Measurements from ENCODE around the gene IAPP. TPM values are rescaled to one million over a fixed set of nuclear protein-coding genes. Genes with fewer than 3 reads are reported as not detected.

IAPP gene
- total and polyA plus RNA-seq, 2 experiments from 2014 or later, result 0.32 TPM; not detected in 1

DNA sequence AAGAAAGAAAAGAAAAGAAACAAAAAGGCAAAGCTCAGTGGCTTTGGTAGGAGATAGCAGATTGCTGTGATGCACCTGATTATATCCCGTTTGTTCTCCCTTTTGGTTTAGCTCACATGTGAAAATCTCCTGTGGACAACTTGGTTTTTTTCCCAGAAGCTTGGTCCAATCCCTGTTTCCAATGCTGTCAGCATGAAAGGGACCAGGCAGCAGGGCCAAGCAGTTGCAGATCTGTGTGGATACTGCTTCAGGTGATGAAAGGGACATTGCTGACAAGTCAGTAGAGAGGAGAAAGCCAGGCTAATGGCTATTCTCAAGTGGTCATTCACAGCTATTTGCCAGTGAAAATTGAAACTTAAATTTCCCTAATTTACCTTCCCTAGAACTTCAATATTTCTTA is 19.2 kb upstream of the IAPP start:
- Mint-ChIP-seq H3K9me3 (no peaks in the 10 kb centered on the region), H3K36me3 (ENCODE audit: low read depth) (no peaks in the 10 kb centered on the region), H3K4me3 (no peak overlapping the region), H3K27me3 (ENCODE audit: insufficient read depth, low read depth, poor library complexity) (no peaks in the 10 kb centered on the region), H3K27ac (0 out of 2 replicates have a peak overlapping the region, but pooled peaks have one; percentile 61), H3K4me1 (peaks cover 16% of the 10 kb centered on the region)
- Histone ChIP-seq H3K27me3 (ENCODE audit: insufficient read depth) (no peaks in the 10 kb centered on the region), H3K4me3 (no peak overlapping the region), H3K4me2 (no peak overlapping the region), H3K9me2 (ENCODE audit: insufficient read depth) (no peaks in the 10 kb centered on the region), H3K27ac (ENCODE audit: low read depth) (no peak overlapping the region), H2AFZ (no peak overlapping the region), H3K4me1 (ENCODE audit: insufficient read depth) (peaks cover 5% of the 10 kb centered on the region; the same call in 1 of the 2 replicates), H3F3A (replicated peaks; ENCODE audit: low read depth) (no peaks in the 10 kb centered on the region), H3K36me3 (ENCODE audit: insufficient read depth) (no peaks in the 10 kb centered on the region), H3K79me2 (replicated peaks; ENCODE audit: insufficient read depth) (no peaks in the 10 kb centered on the region), H4K20me1 (replicated peaks; ENCODE audit: insufficient read depth) (no peaks in the 10 kb centered on the region)
- TF ChIP-seq EZH2 (IDR thresholded peaks at IDR 0.05; ENCODE audit: low read depth, unreplicated experiment), result no peak
- no peak for TF ChIP-seq CREB1 (CRISPR knock-in tag; IDR thresholded peaks at IDR 0.05; ENCODE audit: low read depth)
- no peak for TF ChIP-seq EZH2phosphoT487 (IDR thresholded peaks at IDR 0.05; ENCODE audit: unreplicated experiment)
- TF ChIP-seq, protein P1, sequence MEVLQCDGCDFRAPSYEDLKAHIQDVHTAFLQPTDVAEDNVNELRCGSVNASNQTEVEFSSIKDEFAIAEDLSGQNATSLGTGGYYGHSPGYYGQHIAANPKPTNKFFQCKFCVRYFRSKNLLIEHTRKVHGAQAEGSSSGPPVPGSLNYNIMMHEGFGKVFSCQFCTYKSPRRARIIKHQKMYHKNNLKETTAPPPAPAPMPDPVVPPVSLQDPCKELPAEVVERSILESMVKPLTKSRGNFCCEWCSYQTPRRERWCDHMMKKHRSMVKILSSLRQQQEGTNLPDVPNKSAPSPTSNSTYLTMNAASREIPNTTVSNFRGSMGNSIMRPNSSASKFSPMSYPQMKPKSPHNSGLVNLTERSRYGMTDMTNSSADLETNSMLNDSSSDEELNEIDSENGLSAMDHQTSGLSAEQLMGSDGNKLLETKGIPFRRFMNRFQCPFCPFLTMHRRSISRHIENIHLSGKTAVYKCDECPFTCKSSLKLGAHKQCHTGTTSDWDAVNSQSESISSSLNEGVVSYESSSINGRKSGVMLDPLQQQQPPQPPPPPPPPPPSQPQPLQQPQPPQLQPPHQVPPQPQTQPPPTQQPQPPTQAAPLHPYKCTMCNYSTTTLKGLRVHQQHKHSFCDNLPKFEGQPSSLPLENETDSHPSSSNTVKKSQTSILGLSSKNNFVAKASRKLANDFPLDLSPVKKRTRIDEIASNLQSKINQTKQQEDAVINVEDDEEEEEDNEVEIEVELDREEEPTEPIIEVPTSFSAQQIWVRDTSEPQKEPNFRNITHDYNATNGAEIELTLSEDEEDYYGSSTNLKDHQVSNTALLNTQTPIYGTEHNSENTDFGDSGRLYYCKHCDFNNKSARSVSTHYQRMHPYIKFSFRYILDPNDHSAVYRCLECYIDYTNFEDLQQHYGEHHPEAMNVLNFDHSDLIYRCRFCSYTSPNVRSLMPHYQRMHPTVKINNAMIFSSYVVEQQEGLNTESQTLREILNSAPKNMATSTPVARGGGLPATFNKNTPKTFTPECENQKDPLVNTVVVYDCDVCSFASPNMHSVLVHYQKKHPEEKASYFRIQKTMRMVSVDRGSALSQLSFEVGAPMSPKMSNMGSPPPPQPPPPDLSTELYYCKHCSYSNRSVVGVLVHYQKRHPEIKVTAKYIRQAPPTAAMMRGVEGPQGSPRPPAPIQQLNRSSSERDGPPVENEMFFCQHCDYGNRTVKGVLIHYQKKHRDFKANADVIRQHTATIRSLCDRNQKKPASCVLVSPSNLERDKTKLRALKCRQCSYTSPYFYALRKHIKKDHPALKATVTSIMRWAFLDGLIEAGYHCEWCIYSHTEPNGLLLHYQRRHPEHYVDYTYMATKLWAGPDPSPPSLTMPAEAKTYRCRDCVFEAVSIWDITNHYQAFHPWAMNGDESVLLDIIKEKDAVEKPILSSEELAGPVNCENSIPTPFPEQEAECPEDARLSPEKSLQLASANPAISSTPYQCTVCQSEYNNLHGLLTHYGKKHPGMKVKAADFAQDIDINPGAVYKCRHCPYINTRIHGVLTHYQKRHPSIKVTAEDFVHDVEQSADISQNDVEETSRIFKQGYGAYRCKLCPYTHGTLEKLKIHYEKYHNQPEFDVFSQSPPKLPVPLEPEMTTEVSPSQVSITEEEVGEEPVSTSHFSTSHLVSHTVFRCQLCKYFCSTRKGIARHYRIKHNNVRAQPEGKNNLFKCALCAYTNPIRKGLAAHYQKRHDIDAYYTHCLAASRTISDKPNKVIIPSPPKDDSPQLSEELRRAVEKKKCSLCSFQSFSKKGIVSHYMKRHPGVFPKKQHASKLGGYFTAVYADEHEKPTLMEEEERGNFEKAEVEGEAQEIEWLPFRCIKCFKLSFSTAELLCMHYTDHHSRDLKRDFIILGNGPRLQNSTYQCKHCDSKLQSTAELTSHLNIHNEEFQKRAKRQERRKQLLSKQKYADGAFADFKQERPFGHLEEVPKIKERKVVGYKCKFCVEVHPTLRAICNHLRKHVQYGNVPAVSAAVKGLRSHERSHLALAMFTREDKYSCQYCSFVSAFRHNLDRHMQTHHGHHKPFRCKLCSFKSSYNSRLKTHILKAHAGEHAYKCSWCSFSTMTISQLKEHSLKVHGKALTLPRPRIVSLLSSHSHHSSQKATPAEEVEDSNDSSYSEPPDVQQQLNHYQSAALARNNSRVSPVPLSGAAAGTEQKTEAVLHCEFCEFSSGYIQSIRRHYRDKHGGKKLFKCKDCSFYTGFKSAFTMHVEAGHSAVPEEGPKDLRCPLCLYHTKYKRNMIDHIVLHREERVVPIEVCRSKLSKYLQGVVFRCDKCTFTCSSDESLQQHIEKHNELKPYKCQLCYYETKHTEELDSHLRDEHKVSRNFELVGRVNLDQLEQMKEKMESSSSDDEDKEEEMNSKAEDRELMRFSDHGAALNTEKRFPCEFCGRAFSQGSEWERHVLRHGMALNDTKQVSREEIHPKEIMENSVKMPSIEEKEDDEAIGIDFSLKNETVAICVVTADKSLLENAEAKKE (CRISPR knock-in tag; IDR thresholded peaks at IDR 0.05), result no peak
- DNase-seq (ENCODE audit: low spot score) (no peak), ATAC-seq (peak; percentile 32; the same call in 2 of the 3 replicates)

- Histone ChIP-seq H3K4me2 (no peak overlapping the region), H2AFZ (no peak overlapping the region), H3K4me1 (ENCODE audit: insufficient read depth) (peaks cover 5% of the 10 kb centered on the region; the same call in 1 of the 2 replicates), H3K36me3 (ENCODE audit: insufficient read depth) (no peaks in the 10 kb centered on the region), H3F3A (replicated peaks; ENCODE audit: low read depth) (no peaks in the 10 kb centered on the region), H3K9me2 (ENCODE audit: insufficient read depth) (no peaks in the 10 kb centered on the region), H3K27ac (ENCODE audit: low read depth) (no peak overlapping the region), H3K79me2 (replicated peaks; ENCODE audit: insufficient read depth) (no peaks in the 10 kb centered on the region), H3K27me3 (ENCODE audit: insufficient read depth) (no peaks in the 10 kb centered on the region), H4K20me1 (replicated peaks; ENCODE audit: insufficient read depth) (no peaks in the 10 kb centered on the region), H3K4me3 (no peak overlapping the region)
- Mint-ChIP-seq H3K4me3 (no peak overlapping the region), H3K9me3 (no peaks in the 10 kb centered on the region; the same call in 2 of the 3 replicates), H3K36me3 (ENCODE audit: low read depth) (no peaks in the 10 kb centered on the region), H3K4me1 (peaks cover 16% of the 10 kb centered on the region), H3K27ac (no peak overlapping the region), H3K27me3 (ENCODE audit: insufficient read depth, low read depth, poor library complexity) (no peaks in the 10 kb centered on the region)
- DNase-seq (ENCODE audit: low spot score) (no peak), ATAC-seq (no peak)
- TF ChIP-seq CREB1 (CRISPR knock-in tag; IDR thresholded peaks at IDR 0.05; ENCODE audit: low read depth) (no peak), EZH2phosphoT487 (IDR thresholded peaks at IDR 0.05; ENCODE audit: unreplicated experiment) (no peak), POLR2AphosphoS5 (IDR thresholded peaks at IDR 0.05; ENCODE audit: low read depth) (no peak), ZNF114 (CRISPR knock-in tag; IDR thresholded peaks at IDR 0.05) (no peak), STAT1 (IDR thresholded peaks at IDR 0.05; ENCODE audit: unreplicated experiment) (no peak), JUNB (IDR thresholded peaks at IDR 0.05; ENCODE audit: unreplicated experiment) (no peak), CTCF (conservative IDR thresholded peaks at IDR 0.05; ENCODE audit: low read depth in 2 of 2) (no peak), ETS1 (IDR thresholded peaks at IDR 0.05) (no peak), NANOG (IDR thresholded peaks at IDR 0.05; ENCODE audit: borderline replicate concordance) (no peak), ZNF331 (CRISPR knock-in tag; IDR thresholded peaks at IDR 0.05; ENCODE audit: low read depth) (no peak)
Measured at GRCh38 chr12:21353948-21354347, 18.8 kb upstream of the IAPP start.
